Esophagus squamous epithelium (tissue), 4 donors: ENCODE results near the gene RINL.

Source experiments
- CTCF ChIP-seq, 6 experiments: fragments of 450-650 bp in 4 of 6; fragments of 200-600 bp in 2 of 6; sonication (generic) in 2 of 6; IDR thresholded peaks; one replicate each; pipeline ENCODE4 v1.5.1; 2016 to 2019; ENCODE audit warnings: antibody characterized with exemption in 6 of 6, mild to moderate bottlenecking in 4 of 6, moderate library complexity in 4 of 6
- POLR2A ChIP-seq, 4 donors: fragments of 450-650 bp; IDR thresholded peaks; one replicate each; pipeline ENCODE4 v1.6.1; 2017; ENCODE audit warnings: antibody characterized with exemption in 4 of 4, mild to moderate bottlenecking in 4 of 4, moderate library complexity in 3 of 4

- no peak for TF ChIP-seq CTCF (IDR thresholded peaks at IDR 0.05)
- no peak for TF ChIP-seq POLR2A (IDR thresholded peaks at IDR 0.05)
Measured at GRCh38 chr19:38850976-38851621, 27.0 kb downstream of the RINL start.
